ENCODE measurements around the gene GDI2. TPM values are rescaled to one million over a fixed set of nuclear protein-coding genes. Genes with fewer than 3 reads are reported as not detected.
A peak's percentile ranks its signal among the peaks of the same experiment; 100 is the strongest.
"Not testable (repeated sequence)": the region's sequence is repeated elsewhere in the genome, so short reads cannot be mapped to it uniquely, and the experiment has no call there.

GDI2 gene
- total RNA-seq, 2 experiments from 2014 or later: 187 to 194 TPM

- POLR2A ChIA-PET, H3K9me3 Mint-ChIP-seq: not testable (repeated sequence)
Observed at GRCh38 chr10:5836181-5836580, 22.9 kb upstream of the GDI2 start.

DNA sequence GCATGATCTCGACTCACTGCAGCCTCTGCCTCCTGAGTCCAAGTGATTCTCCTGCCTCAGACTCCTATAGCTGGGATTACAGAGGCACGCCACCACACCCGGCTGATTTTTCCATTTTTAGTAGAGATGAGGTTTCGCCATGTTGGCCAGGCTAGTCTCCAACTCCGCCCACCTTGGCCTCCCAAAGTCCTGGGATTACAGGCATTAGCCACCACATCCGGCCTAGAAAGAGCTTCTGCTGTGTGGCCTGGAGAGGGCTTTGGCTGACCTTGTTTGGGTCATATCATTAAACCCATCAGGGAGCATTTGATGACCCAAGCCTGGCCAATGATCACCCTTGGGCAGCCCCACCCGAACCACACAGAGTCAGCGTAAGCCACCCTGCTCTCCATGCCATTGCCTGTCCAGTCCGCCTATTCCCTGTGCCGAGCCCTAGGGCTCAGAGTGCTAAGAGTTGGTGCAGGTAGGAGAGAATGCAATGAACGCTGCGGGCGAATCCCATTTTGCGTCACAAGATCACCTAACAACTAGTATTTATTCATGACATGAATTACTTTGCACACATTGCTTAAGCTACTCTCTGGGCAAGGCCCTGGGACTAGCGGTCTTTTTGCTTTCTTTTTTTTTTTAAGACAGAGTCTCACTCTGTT lies 22.3 kb upstream of the GDI2 start:
- ATAC-seq (ENCODE audit: low read depth) (no peak), DNase-seq (peak; percentile 11)
- H3K4me3 Mint-ChIP-seq: no peak overlapping the region
- H3K4me1 Mint-ChIP-seq: no peaks in the 10 kb centered on the region
- POLR2A ChIA-PET: no interaction called here
- H3K27me3 Mint-ChIP-seq: peaks cover 9% of the 10 kb centered on the region
- H3K9me3 Mint-ChIP-seq: no peaks in the 10 kb centered on the region
- no peaks in the 10 kb centered on the region for H3K36me3 Mint-ChIP-seq
- no peak overlapping the region for H3K27ac Mint-ChIP-seq

More at GRCh38 chr10:5836181-5836580, 22.9 kb upstream of the GDI2 start:
- ATAC-seq (ENCODE audit: low read depth); H3K4me3 Mint-ChIP-seq; H3K4me1 Mint-ChIP-seq; H3K27me3 Mint-ChIP-seq; DNase-seq; H3K27ac Mint-ChIP-seq; H3K36me3 Mint-ChIP-seq: not testable (repeated sequence)

- Mint-ChIP-seq H3K9me3 (no peaks in the 10 kb centered on the region), H3K4me3 (no peak overlapping the region), H3K27me3 (peaks cover 9% of the 10 kb centered on the region), H3K27ac (no peak overlapping the region), H3K36me3 (no peaks in the 10 kb centered on the region), H3K4me1 (no peaks in the 10 kb centered on the region)
- POLR2A ChIA-PET: no interaction called here
- ATAC-seq (ENCODE audit: low read depth) (no peak), DNase-seq (no peak)
Observed at GRCh38 chr10:5833814-5834213, 20.6 kb upstream of the GDI2 start.

DNA sequence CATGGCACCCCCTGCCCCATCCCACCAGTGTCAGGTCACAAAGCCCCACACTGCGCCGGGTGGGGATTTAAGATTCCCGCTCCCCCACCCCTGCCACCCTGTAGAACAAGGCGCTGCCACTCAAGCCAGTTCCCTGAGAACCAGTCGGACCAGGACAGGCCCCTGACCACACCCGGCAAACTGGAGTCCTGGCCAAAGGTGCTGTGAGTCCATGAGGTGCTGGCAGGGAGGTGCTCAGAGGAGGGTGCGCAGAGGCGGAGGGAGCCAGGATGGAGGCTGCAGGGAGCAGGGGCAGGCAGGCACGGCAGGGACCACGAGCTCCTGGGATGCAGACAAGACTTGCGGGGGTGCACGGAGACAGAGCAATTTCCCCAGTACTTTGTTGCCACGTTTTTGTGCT lies 19.7 kb upstream of the GDI2 start:
- no peak for ATAC-seq (ENCODE audit: low read depth)
- POLR2A ChIA-PET: no interaction called here
- H3K4me1 Mint-ChIP-seq: no peaks in the 10 kb centered on the region

DNA sequence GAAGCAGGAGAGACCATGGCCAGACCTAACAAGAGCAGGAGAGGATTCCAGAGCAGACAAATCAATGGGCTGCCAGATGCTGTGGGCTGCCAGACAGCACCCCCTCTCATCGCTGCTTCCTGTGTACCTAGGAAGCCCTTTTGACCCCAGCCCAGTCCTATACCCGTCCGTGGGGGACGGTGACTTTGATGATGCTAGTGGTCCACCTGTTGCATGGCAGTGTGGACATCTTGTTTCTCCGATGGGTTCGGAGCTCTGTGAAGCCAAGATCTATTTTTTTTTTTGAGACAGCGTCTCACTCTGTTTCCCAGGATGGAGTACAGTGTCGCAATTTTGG lies 18.2 kb upstream of the GDI2 start:
- H3K36me3 Mint-ChIP-seq: no peaks in the 10 kb centered on the region
- POLR2A ChIA-PET: no interaction called here
- peaks cover 5% of the 10 kb centered on the region for H3K27me3 Mint-ChIP-seq
- H3K27ac Mint-ChIP-seq: no peak overlapping the region
- H3K4me3 Mint-ChIP-seq: no peak overlapping the region
- ATAC-seq (ENCODE audit: low read depth): no peak
- no peaks in the 10 kb centered on the region for H3K4me1 Mint-ChIP-seq
- H3K9me3 Mint-ChIP-seq: no peaks in the 10 kb centered on the region
- DNase-seq: no peak

More for the DNA sequence above, 19.7 kb upstream of the GDI2 start:
- H3K9me3 Mint-ChIP-seq: no peaks in the 10 kb centered on the region
- H3K27me3 Mint-ChIP-seq: peaks cover 5% of the 10 kb centered on the region
- H3K27ac Mint-ChIP-seq: no peak overlapping the region
- no peaks in the 10 kb centered on the region for H3K36me3 Mint-ChIP-seq
- DNase-seq: no peak
- no peak overlapping the region for H3K4me3 Mint-ChIP-seq

- no peak overlapping the region for H3K4me3 Mint-ChIP-seq
- no peak for DNase-seq
- H3K36me3 Mint-ChIP-seq: no peaks in the 10 kb centered on the region
- no peak overlapping the region for H3K27ac Mint-ChIP-seq
- ATAC-seq (ENCODE audit: low read depth): no peak
- no peaks in the 10 kb centered on the region for H3K4me1 Mint-ChIP-seq
- H3K27me3 Mint-ChIP-seq: peaks cover 6% of the 10 kb centered on the region
- H3K9me3 Mint-ChIP-seq: no peaks in the 10 kb centered on the region
- POLR2A ChIA-PET: no interaction called here
Observed at GRCh38 chr10:5830629-5831445, 17.6 kb upstream of the GDI2 start.

DNA sequence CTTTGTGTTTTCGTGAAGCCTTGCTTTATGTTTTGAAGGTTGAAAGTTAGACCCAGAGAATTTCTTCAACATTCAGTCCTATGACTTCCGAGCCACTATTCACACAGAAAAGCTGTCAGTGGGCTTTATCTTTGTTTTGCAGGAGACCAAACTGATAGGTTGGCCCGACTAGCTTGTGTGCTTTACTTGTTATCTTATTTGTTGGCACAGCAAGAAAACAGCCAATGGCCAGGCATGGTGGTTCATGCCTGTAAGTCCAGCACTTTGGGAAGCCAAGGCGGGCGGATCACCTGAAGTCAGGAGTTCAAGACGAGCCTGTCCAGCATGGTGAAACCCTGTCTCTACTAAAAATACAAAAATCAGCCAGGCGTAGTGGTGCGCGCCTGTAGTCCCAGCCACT lies 16.0 kb upstream of the GDI2 start:
- Mint-ChIP-seq H3K27ac (no peak overlapping the region), H3K4me1 (no peaks in the 10 kb centered on the region), H3K27me3 (peaks cover 3% of the 10 kb centered on the region), H3K4me3 (no peak overlapping the region), H3K36me3 (no peaks in the 10 kb centered on the region), H3K9me3 (no peaks in the 10 kb centered on the region)
- POLR2A ChIA-PET: no interaction called here
- DNase-seq: no peak
- ATAC-seq (ENCODE audit: low read depth): no peak

- POLR2A ChIA-PET: no interaction called here
- Mint-ChIP-seq H3K27me3 (peaks cover 3% of the 10 kb centered on the region), H3K36me3 (no peaks in the 10 kb centered on the region), H3K4me3 (no peak overlapping the region), H3K4me1 (no peaks in the 10 kb centered on the region), H3K9me3 (no peaks in the 10 kb centered on the region), H3K27ac (no peak overlapping the region)
- DNase-seq (no peak), ATAC-seq (ENCODE audit: low read depth) (no peak)
Observed at GRCh38 chr10:5828725-5829124, 15.5 kb upstream of the GDI2 start.

DNA sequence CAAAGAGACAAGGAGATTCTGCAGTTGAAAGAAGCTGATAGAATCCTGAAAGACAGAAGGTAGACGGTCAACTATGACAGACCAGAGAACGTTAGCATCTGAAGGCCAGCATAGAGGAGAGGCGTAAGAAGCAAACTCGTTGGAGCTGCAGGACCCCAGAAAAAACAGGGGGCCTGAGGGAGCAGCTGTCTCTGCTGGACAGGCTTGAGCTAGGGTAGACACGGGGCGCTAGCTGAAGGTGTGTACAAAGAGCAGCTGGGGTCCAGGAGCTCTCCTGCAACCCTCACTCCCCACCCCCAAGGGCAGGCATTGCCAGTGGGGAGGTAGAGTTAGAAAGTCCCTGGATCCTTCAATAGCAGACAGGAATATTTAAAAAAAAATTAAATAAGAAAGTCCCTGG lies 14.6 kb upstream of the GDI2 start:
- POLR2A ChIA-PET: no interaction called here
- Mint-ChIP-seq H3K4me3 (no peak overlapping the region), H3K27me3 (peaks cover 3% of the 10 kb centered on the region)

GRCh38 chr10:5826511-5826910 lies 13.3 kb upstream of the GDI2 start:
- H3K36me3 Mint-ChIP-seq; DNase-seq; ATAC-seq (ENCODE audit: low read depth); H3K27ac Mint-ChIP-seq; POLR2A ChIA-PET; H3K27me3 Mint-ChIP-seq; H3K4me1 Mint-ChIP-seq; H3K4me3 Mint-ChIP-seq; H3K9me3 Mint-ChIP-seq: not testable (repeated sequence)

More for the DNA sequence above, 14.6 kb upstream of the GDI2 start:
- H3K36me3 Mint-ChIP-seq: no peaks in the 10 kb centered on the region
- ATAC-seq (ENCODE audit: low read depth) (no peak), DNase-seq (no peak)
- no peaks in the 10 kb centered on the region for H3K4me1 Mint-ChIP-seq
- no peaks in the 10 kb centered on the region for H3K9me3 Mint-ChIP-seq
- H3K27ac Mint-ChIP-seq: no peak overlapping the region

GRCh38 chr10:5818894-5819293 lies 5.7 kb upstream of the GDI2 start:
- H3K4me3 Mint-ChIP-seq: no peak overlapping the region
- H3K36me3 Mint-ChIP-seq: peaks cover 3% of the 10 kb centered on the region
- H3K9me3 Mint-ChIP-seq: no peaks in the 10 kb centered on the region
- H3K27me3 Mint-ChIP-seq: no peaks in the 10 kb centered on the region
- peaks cover 31% of the 10 kb centered on the region for H3K4me1 Mint-ChIP-seq
- DNase-seq (no peak), ATAC-seq (ENCODE audit: low read depth) (no peak)
- H3K27ac Mint-ChIP-seq: no peak overlapping the region
- POLR2A ChIA-PET: no interaction called here

GRCh38 chr10:5818048-5818331 lies 4.8 kb upstream of the GDI2 start:
- H3K4me1 Mint-ChIP-seq: peaks cover 31% of the 10 kb centered on the region
- H3K36me3 Mint-ChIP-seq: peaks cover 3% of the 10 kb centered on the region
- DNase-seq (no peak), ATAC-seq (ENCODE audit: low read depth) (no peak)
- H3K27me3 Mint-ChIP-seq: no peaks in the 10 kb centered on the region
- no peaks in the 10 kb centered on the region for H3K9me3 Mint-ChIP-seq
- H3K27ac Mint-ChIP-seq: peak overlapping the region; percentile 83
- POLR2A ChIA-PET: no interaction called here
- H3K4me3 Mint-ChIP-seq: no peak overlapping the region

GRCh38 chr10:5817322-5818047 lies 4.3 kb upstream of the GDI2 start:
- Mint-ChIP-seq H3K36me3 (peaks cover 3% of the 10 kb centered on the region), H3K27ac (peak overlapping the region; percentile 83), H3K27me3 (no peaks in the 10 kb centered on the region), H3K9me3 (no peaks in the 10 kb centered on the region), H3K4me1 (peaks cover 31% of the 10 kb centered on the region), H3K4me3 (peak overlapping the region; percentile 59)
- ATAC-seq (ENCODE audit: low read depth) (no peak), DNase-seq (no peak)
- POLR2A ChIA-PET: interaction anchor here (0.7 kb wide), 1 partner anchor 29 kb away, joined by 10 read pairs; no protein-coding TSS in a partner anchor

- DNase-seq (no peak), ATAC-seq (ENCODE audit: low read depth) (no peak)
- H3K4me3 Mint-ChIP-seq: no peak overlapping the region
- POLR2A ChIA-PET: no interaction called here
- H3K4me1 Mint-ChIP-seq: peaks cover 35% of the 10 kb centered on the region
- no peaks in the 10 kb centered on the region for H3K27me3 Mint-ChIP-seq
- H3K36me3 Mint-ChIP-seq: peaks cover 4% of the 10 kb centered on the region
- peak overlapping the region; percentile 14 for H3K27ac Mint-ChIP-seq
- no peaks in the 10 kb centered on the region for H3K9me3 Mint-ChIP-seq
Observed at GRCh38 chr10:5816170-5816569, 2.9 kb upstream of the GDI2 start.

Measured in activated naive CD8-positive, alpha-beta T cell treated with anti-CD3 and anti-CD28 coated beads, Interleukin-2, amount 10 ng/mL, durations not matched to agents 7 days and 5 days (primary cell).